SU-DHL-6 (cell line): Measurements from ENCODE around the gene TTC39B.

Source experiments
- CTCF ChIP-seq: fragments of 200-600 bp; sonication (generic); IDR thresholded peaks from one replicate; pipeline ENCODE4 v1.5.1; 2017; ENCODE audit warnings: antibody characterized with exemption, mild to moderate bottlenecking, low read length, moderate library complexity; ENCODE audit not compliant: insufficient read depth, poor library complexity, severe bottlenecking
- EZH2phosphoT487 ChIP-seq: fragments of 200-600 bp; sonication (generic), shearing (Covaris generic); conservative IDR thresholded peaks from 2 replicates; pipeline ENCODE4 v1.6.1; 2018; ENCODE audit warnings: mild to moderate bottlenecking, antibody characterized with exemption, low read length, moderate library complexity, mixed read lengths

GRCh38 chr9:15246243-15246642 lies 60.8 kb downstream of the TTC39B start:
- no peak for TF ChIP-seq CTCF
- TF ChIP-seq EZH2phosphoT487 = no peak
